ENCODE measurements around the gene BBC3.
"Not testable (repeated sequence)": the region's sequence is repeated elsewhere in the genome, so short reads cannot be mapped to it uniquely, and the experiment has no call there.

BBC3 gene

GRCh38 chr19:47230921-47231214, at the start of gene BBC3:
Gene BBC3, minus strand, starts transcription at chr19:47231199. Its CDS starts 2,768 bp downstream, at chr19:47228431.
- no peak for DNase-seq

- DNase-seq, result peak; percentile 49 to 61 (median 56)
Observed at GRCh38 chr19:47280183-47280797, 49.3 kb upstream of the BBC3 start.

GRCh38 chr19:47276513-47276912, 45.5 kb upstream of the BBC3 start:
- not testable (repeated sequence) for DNase-seq

- no peak for DNase-seq
Observed at GRCh38 chr19:47275791-47276461, 44.9 kb upstream of the BBC3 start.

GRCh38 chr19:47274891-47275761, 44.1 kb upstream of the BBC3 start:
- DNase-seq, result no peak

- DNase-seq, result peak; percentile 95 to 100 (median 99)
Observed at GRCh38 chr19:47274071-47274890, 43.3 kb upstream of the BBC3 start, which contains the start of gene INAFM1. Gene INAFM1, plus strand, starts transcription at chr19:47274885. Its CDS starts 35 bp downstream, at chr19:47274920.

GRCh38 chr19:47273313-47274070, 42.5 kb upstream of the BBC3 start:
- peak; percentile 92 to 96 (median 93) for DNase-seq

- DNase-seq, result peak in 1 of 3 donors; percentile 20
Observed at GRCh38 chr19:47272448-47273312, 41.7 kb upstream of the BBC3 start.

- no peak for DNase-seq
Observed at GRCh38 chr19:47271949-47272348, 41.0 kb upstream of the BBC3 start.

- DNase-seq, result no peak
Observed at GRCh38 chr19:47270408-47270807, 39.4 kb upstream of the BBC3 start.

- no peak for DNase-seq
Observed at GRCh38 chr19:47269596-47269995, 38.6 kb upstream of the BBC3 start.

- no peak for DNase-seq
Observed at GRCh38 chr19:47268028-47268427, 37.0 kb upstream of the BBC3 start.

- DNase-seq, result no peak
Observed at GRCh38 chr19:47267350-47267759, 36.4 kb upstream of the BBC3 start.

- DNase-seq, result no peak
Observed at GRCh38 chr19:47266401-47266941, 35.5 kb upstream of the BBC3 start.

GRCh38 chr19:47264629-47265028, 33.6 kb upstream of the BBC3 start:
- DNase-seq, result no peak

GRCh38 chr19:47261946-47262793, 31.2 kb upstream of the BBC3 start:
- DNase-seq, result peak; percentile 45 to 58 (median 51)

GRCh38 chr19:47260476-47260875, 29.5 kb upstream of the BBC3 start:
- DNase-seq, result no peak

- DNase-seq, result no peak
Observed at GRCh38 chr19:47258895-47259555, 28.0 kb upstream of the BBC3 start.

GRCh38 chr19:47258434-47258833, 27.4 kb upstream of the BBC3 start:
- DNase-seq, result no peak

Data from suppressor macrophage treated with lipopolysaccharide for 1 hour (primary cell).